ENCODE results near the gene NIP7.
"Not testable (repeated sequence)": the region's sequence is repeated elsewhere in the genome, so short reads cannot be mapped to it uniquely, and the experiment has no call there.

The NIP7 gene

GRCh38 chr16:69339289-69340094 lies at the start of gene NIP7, which contains the start of gene COG8:
TSS of gene NIP7 (plus strand) at chr16:69339772. CDS start at chr16:69339830, 58 bp downstream.
TSS of gene COG8 (minus strand) at chr16:69339564. CDS start at chr16:69339552, 12 bp downstream.
- peak; percentile 82 for TF ChIP-seq CTCF (IDR thresholded peaks at IDR 0.05; ENCODE audit: low read depth, low read length)
- DNase-seq (ENCODE audit: low read depth in 2 of 2) = peak; percentile 99
- H3K4me3 ChIP-seq (replicated peaks in 1 of 2; ENCODE audit: low read depth in 2 of 2, low read length in 2 of 2) = peak within 1 kb of the TSS; percentile 94 to 99

- DNase-seq (ENCODE audit: low read depth in 2 of 2); H3K4me3 ChIP-seq (replicated peaks in 1 of 2; ENCODE audit: low read depth in 2 of 2, low read length in 2 of 2): not testable (repeated sequence)
Observed at GRCh38 chr16:69291657-69292056, 47.9 kb upstream of the NIP7 start.

DNA sequence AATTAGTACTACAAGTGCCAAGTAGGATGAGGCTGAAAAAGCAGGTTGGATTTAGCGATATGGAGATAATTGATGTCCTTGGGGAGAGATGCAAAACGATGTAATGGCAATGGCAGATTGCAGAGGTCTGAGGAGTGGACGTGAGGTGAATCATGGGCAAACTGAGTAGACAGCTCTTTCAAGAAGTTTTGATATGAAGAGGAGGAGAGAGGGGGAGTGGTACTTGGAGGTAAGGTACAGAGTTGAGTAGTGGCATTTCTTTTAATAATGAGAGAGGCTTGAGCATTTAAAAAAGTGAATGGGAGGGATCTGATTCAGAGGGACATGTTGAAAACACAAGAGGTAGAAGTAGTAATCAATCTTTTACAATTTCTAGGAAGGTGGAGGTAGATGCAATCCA lies 46.2 kb upstream of the NIP7 start:
- H3K4me3 ChIP-seq (replicated peaks in 1 of 2; ENCODE audit: low read depth in 2 of 2, low read length in 2 of 2) = no peak overlapping the region
- no peak for DNase-seq (ENCODE audit: low read depth in 2 of 2)
- TF ChIP-seq CTCF (IDR thresholded peaks at IDR 0.05; ENCODE audit: low read depth, low read length) = no peak

- TF ChIP-seq CTCF (IDR thresholded peaks at IDR 0.05; ENCODE audit: low read depth, low read length) = no peak
- no peak overlapping the region for H3K4me3 ChIP-seq (replicated peaks in 1 of 2; ENCODE audit: low read depth in 2 of 2, low read length in 2 of 2)
- DNase-seq (ENCODE audit: low read depth in 2 of 2) = no peak
Observed at GRCh38 chr16:69294051-69294450, 45.5 kb upstream of the NIP7 start.

DNA sequence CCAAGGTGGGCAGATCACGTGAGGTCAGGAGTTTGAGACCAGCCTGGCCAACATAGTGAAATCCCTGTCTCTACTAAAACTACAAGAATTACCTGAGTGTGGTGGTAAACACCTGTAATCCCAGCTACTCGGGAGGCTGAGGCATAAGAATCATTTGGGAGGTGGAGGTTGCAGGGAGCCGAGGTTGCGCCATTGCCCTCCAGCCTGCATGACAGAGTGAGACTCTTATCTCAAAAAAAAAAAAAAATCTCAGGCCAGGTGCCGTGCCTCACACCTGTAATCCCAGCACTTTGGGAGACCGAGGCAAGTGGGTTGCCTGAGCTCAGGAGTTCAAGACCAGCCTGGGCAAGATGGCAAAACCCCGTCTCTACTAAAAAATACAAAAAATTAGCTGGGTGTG lies 42.8 kb upstream of the NIP7 start:
- H3K4me3 ChIP-seq (replicated peaks in 1 of 2; ENCODE audit: low read depth in 2 of 2, low read length in 2 of 2); DNase-seq (ENCODE audit: low read depth in 2 of 2): not testable (repeated sequence)

- no peak for DNase-seq (ENCODE audit: low read depth in 2 of 2)
- no peak overlapping the region for H3K4me3 ChIP-seq (replicated peaks in 1 of 2; ENCODE audit: low read depth in 2 of 2, low read length in 2 of 2)
- no peak for TF ChIP-seq CTCF (IDR thresholded peaks at IDR 0.05; ENCODE audit: low read depth, low read length)
Observed at GRCh38 chr16:69298261-69298660, 41.3 kb upstream of the NIP7 start.

DNA sequence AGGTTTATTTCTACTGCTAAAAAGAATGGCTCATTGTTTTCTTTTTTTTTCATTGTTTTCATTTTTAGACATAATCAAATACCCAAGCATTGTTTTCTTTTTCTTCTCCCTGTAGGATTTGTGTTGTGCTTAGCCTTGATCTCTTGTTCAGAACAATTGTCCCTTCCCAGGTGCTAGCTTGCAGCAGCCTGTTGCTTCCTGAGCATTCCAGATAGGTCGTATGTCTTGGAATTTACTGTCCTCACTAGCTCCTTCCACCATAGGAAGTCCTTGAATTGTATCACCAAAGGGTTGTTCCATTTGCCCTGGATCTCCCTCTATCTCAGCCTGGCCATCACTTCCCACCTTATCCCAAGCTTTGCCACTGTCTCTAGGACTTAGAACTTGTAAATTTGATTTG lies 38.4 kb upstream of the NIP7 start:
- no peak for TF ChIP-seq CTCF (IDR thresholded peaks at IDR 0.05; ENCODE audit: low read depth, low read length)
- H3K4me3 ChIP-seq (replicated peaks in 1 of 2; ENCODE audit: low read depth in 2 of 2, low read length in 2 of 2) = no peak overlapping the region
- DNase-seq (ENCODE audit: low read depth in 2 of 2) = no peak

- H3K4me3 ChIP-seq (replicated peaks in 1 of 2; ENCODE audit: low read depth in 2 of 2, low read length in 2 of 2) = no peak overlapping the region
- TF ChIP-seq CTCF (IDR thresholded peaks at IDR 0.05; ENCODE audit: low read depth, low read length) = no peak
- DNase-seq (ENCODE audit: low read depth in 2 of 2) = no peak
Observed at GRCh38 chr16:69301861-69302260, 37.7 kb upstream of the NIP7 start.
